Hematopoietic multipotent progenitor cell treated with erythropoietin and hydrocortisone succinate and interleukin-3 and kit ligand, for 17 days (in vitro differentiated cells): Measurements from ENCODE around the gene IDH1.
"Not testable (repeated sequence)": the region's sequence is repeated elsewhere in the genome, so short reads cannot be mapped to it uniquely, and the experiment has no call there.

ENCODE experiments used
- DNase-seq: peaks from one replicate; pipeline ENCODE4 v3.0.0-alpha.2; 2015; ENCODE audit warnings: low spot score

The IDH1 gene

GRCh38 chr2:208221873-208222272 lies 33.0 kb downstream of the IDH1 start:
- not testable (repeated sequence) for DNase-seq

- DNase-seq: no peak
Observed at GRCh38 chr2:208210688-208211451, 44.0 kb downstream of the IDH1 start.

- no peak for DNase-seq
Observed at GRCh38 chr2:208208335-208209085, 46.4 kb downstream of the IDH1 start.

- no peak for DNase-seq
Observed at GRCh38 chr2:208207769-208208168, 47.1 kb downstream of the IDH1 start.

GRCh38 chr2:208204166-208204565 lies 50.7 kb downstream of the IDH1 start:
- no peak for DNase-seq

GRCh38 chr2:208195531-208195930 lies 59.3 kb downstream of the IDH1 start:
- no peak for DNase-seq

- no peak for DNase-seq
Observed at GRCh38 chr2:208192611-208193236, 62.1 kb downstream of the IDH1 start.

- DNase-seq: no peak
Observed at GRCh38 chr2:208189810-208190503, 64.9 kb downstream of the IDH1 start, which contains the start of gene C2orf80. Gene C2orf80, minus strand, starts transcription at chr2:208190030. Its CDS starts 3,044 bp downstream, at chr2:208186986.

GRCh38 chr2:208189069-208189809 lies 65.6 kb downstream of the IDH1 start:
- no peak for DNase-seq

GRCh38 chr2:208186893-208187292 lies 68.0 kb downstream of the IDH1 start:
- no peak for DNase-seq

GRCh38 chr2:208186465-208186864 lies 68.4 kb downstream of the IDH1 start:
- DNase-seq: no peak
